Measurements from ENCODE around the gene TAP2.

DNA sequence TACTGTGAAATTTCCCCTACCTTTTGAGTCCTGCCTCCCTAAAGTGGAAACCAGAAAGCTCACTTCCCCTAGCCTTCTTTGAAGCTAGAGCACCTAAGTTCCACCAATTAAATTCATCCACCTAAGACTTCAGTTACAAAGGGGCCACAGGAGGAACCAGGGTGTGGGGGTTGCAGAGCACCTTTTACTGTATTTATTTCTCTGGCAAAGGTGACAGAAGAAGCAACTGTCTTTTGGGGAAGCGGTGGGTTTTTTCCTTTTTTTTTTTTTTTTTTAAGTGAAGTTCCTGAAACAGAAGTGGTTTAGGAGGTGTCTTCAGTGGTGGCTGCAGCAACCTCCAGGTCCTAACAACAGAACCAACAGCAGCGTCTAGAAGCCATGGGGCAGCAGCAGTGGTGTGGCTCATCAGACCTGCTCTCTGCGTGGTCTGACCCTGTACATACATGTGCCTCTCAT is 28.5 kb upstream of the TAP2 start:
- TF ChIP-seq NFIC (IDR thresholded peaks at IDR 0.05) (no peak), YY1 (IDR thresholded peaks at IDR 0.05; ENCODE audit: low read depth) (no peak), RAD21 (IDR thresholded peaks at IDR 0.05; ENCODE audit: low read depth) (no peak), EP300 (IDR thresholded peaks at IDR 0.05; ENCODE audit: borderline replicate concordance) (no peak), TAF1 (IDR thresholded peaks at IDR 0.05; ENCODE audit: low read depth) (no peak), ZBTB7A (IDR thresholded peaks at IDR 0.05; ENCODE audit: low read depth) (no peak), EGR1 (IDR thresholded peaks at IDR 0.05) (no peak)
- TF ChIP-seq, protein P1, sequence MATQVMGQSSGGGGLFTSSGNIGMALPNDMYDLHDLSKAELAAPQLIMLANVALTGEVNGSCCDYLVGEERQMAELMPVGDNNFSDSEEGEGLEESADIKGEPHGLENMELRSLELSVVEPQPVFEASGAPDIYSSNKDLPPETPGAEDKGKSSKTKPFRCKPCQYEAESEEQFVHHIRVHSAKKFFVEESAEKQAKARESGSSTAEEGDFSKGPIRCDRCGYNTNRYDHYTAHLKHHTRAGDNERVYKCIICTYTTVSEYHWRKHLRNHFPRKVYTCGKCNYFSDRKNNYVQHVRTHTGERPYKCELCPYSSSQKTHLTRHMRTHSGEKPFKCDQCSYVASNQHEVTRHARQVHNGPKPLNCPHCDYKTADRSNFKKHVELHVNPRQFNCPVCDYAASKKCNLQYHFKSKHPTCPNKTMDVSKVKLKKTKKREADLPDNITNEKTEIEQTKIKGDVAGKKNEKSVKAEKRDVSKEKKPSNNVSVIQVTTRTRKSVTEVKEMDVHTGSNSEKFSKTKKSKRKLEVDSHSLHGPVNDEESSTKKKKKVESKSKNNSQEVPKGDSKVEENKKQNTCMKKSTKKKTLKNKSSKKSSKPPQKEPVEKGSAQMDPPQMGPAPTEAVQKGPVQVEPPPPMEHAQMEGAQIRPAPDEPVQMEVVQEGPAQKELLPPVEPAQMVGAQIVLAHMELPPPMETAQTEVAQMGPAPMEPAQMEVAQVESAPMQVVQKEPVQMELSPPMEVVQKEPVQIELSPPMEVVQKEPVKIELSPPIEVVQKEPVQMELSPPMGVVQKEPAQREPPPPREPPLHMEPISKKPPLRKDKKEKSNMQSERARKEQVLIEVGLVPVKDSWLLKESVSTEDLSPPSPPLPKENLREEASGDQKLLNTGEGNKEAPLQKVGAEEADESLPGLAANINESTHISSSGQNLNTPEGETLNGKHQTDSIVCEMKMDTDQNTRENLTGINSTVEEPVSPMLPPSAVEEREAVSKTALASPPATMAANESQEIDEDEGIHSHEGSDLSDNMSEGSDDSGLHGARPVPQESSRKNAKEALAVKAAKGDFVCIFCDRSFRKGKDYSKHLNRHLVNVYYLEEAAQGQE (IDR thresholded peaks at IDR 0.05; ENCODE audit: low read depth), result no peak
- TF ChIP-seq, protein P2, sequence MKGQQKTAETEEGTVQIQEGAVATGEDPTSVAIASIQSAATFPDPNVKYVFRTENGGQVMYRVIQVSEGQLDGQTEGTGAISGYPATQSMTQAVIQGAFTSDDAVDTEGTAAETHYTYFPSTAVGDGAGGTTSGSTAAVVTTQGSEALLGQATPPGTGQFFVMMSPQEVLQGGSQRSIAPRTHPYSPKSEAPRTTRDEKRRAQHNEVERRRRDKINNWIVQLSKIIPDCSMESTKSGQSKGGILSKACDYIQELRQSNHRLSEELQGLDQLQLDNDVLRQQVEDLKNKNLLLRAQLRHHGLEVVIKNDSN (IDR thresholded peaks at IDR 0.05), result no peak
- TF ChIP-seq, protein P3, sequence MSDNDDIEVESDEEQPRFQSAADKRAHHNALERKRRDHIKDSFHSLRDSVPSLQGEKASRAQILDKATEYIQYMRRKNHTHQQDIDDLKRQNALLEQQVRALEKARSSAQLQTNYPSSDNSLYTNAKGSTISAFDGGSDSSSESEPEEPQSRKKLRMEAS (IDR thresholded peaks at IDR 0.05), result no peak
